ENCODE data around the gene ME2.
"Not testable (repeated sequence)": the region's sequence is repeated elsewhere in the genome, so short reads cannot be mapped to it uniquely, and the experiment has no call there.

The ME2 gene

GRCh38 chr18:50878345-50879301, at the start of gene ME2:
Gene ME2, plus strand, starts transcription at chr18:50879118. Its CDS starts 16,703 bp downstream, at chr18:50895821.
- peak; percentile 94 for DNase-seq (ENCODE audit: low spot score)
- peak within 1 kb of the TSS; percentile 86 for H3K4me3 ChIP-seq
- no peak for TF ChIP-seq CTCF (IDR thresholded peaks at IDR 0.05)
- H3K27ac ChIP-seq = peak within 1 kb of the TSS; percentile 83 to 95

- TF ChIP-seq CTCF (IDR thresholded peaks at IDR 0.05) = no peak
- H3K27ac ChIP-seq = peak overlapping the region in 1 of 2 donors; percentile 28
- H3K4me3 ChIP-seq = no peak overlapping the region
- no peak for DNase-seq (ENCODE audit: low spot score)
These were observed 49.3 kb upstream of the ME2 start for GRCh38 chr18:50829644-50830043.

GRCh38 chr18:50830544-50830943, 48.4 kb upstream of the ME2 start:
- no peak for DNase-seq (ENCODE audit: low spot score)
- Histone ChIP-seq H3K27ac (no peak overlapping the region), H3K4me3 (no peak overlapping the region)
- no peak for TF ChIP-seq CTCF (IDR thresholded peaks at IDR 0.05)

GRCh38 chr18:50832754-50833153, 46.2 kb upstream of the ME2 start:
- Histone ChIP-seq H3K27ac (no peak overlapping the region), H3K4me3 (no peak overlapping the region)
- DNase-seq (ENCODE audit: low spot score) = no peak
- TF ChIP-seq CTCF (IDR thresholded peaks at IDR 0.05) = no peak

GRCh38 chr18:50833496-50833895, 45.4 kb upstream of the ME2 start:
- H3K4me3 ChIP-seq; H3K27ac ChIP-seq; DNase-seq (ENCODE audit: low spot score): not testable (repeated sequence)

GRCh38 chr18:50836521-50836957, 42.4 kb upstream of the ME2 start:
- no peak for DNase-seq (ENCODE audit: low spot score)
- no peak for TF ChIP-seq CTCF (IDR thresholded peaks at IDR 0.05)
- no peak overlapping the region for H3K27ac ChIP-seq
- H3K4me3 ChIP-seq = no peak overlapping the region

- no peak for TF ChIP-seq CTCF (IDR thresholded peaks at IDR 0.05)
- Histone ChIP-seq H3K27ac (no peak overlapping the region), H3K4me3 (no peak overlapping the region)
- DNase-seq (ENCODE audit: low spot score) = no peak
These were observed 39.6 kb upstream of the ME2 start for GRCh38 chr18:50839341-50839740.
